ENCODE measurements around the gene FAM177A1.
A peak's percentile ranks its signal among the peaks of the same experiment; 100 is the strongest.

The FAM177A1 gene

GRCh38 chr14:35046048-35046750 is at the start of gene FAM177A1:
TSS of gene FAM177A1 (plus strand) at chr14:35046272. CDS start at chr14:35046464, 192 bp downstream.
- peak; percentile 97 for DNase-seq (ENCODE audit: low spot score)
- H3K27ac ChIP-seq: peak within 1 kb of the TSS; percentile 98
- TF ChIP-seq CTCF (conservative IDR thresholded peaks at IDR 0.05; ENCODE audit: low read depth): no peak
- ChIA-PET CTCF (no interaction called here), POLR2A (ENCODE audit: low non-redundant PET) (interaction anchor here (1.0 to 1.8 kb wide), 3 partner anchors 63 to 77 kb away, joined by 3 to 4 read pairs (median 4); partner anchors contain the start of genes PPP2R3C and SRP54)

GRCh38 chr14:34997762-34998161 is 48.3 kb upstream of the FAM177A1 start:
- DNase-seq (ENCODE audit: low spot score): no peak
- ChIA-PET CTCF (no interaction called here), POLR2A (ENCODE audit: low non-redundant PET) (no interaction called here)
- no peak overlapping the region for H3K27ac ChIP-seq
- no peak for TF ChIP-seq CTCF (conservative IDR thresholded peaks at IDR 0.05; ENCODE audit: low read depth)

GRCh38 chr14:34999500-34999899 is 46.6 kb upstream of the FAM177A1 start:
- TF ChIP-seq CTCF (conservative IDR thresholded peaks at IDR 0.05; ENCODE audit: low read depth): no peak
- ChIA-PET CTCF (no interaction called here), POLR2A (ENCODE audit: low non-redundant PET) (no interaction called here)
- H3K27ac ChIP-seq: no peak overlapping the region
- no peak for DNase-seq (ENCODE audit: low spot score)

- POLR2A ChIA-PET (ENCODE audit: low non-redundant PET): no interaction called here
- CTCF ChIA-PET: interaction anchor here (0.7 kb wide), 1 partner anchor 335 kb away, joined by 7 read pairs; no protein-coding TSS in a partner anchor
- H3K27ac ChIP-seq: no peak overlapping the region
- no peak for DNase-seq (ENCODE audit: low spot score)
- no peak for TF ChIP-seq CTCF (conservative IDR thresholded peaks at IDR 0.05; ENCODE audit: low read depth)
These were observed 44.5 kb upstream of the FAM177A1 start for GRCh38 chr14:35001621-35002020.

- CTCF ChIA-PET: no interaction called here
- POLR2A ChIA-PET (ENCODE audit: low non-redundant PET): no interaction called here
- TF ChIP-seq CTCF (conservative IDR thresholded peaks at IDR 0.05; ENCODE audit: low read depth): no peak
- no peak overlapping the region for H3K27ac ChIP-seq
- DNase-seq (ENCODE audit: low spot score): no peak
These were observed 41.2 kb upstream of the FAM177A1 start for GRCh38 chr14:35004839-35005238.

- ChIA-PET CTCF (interaction anchor here (0.6 kb wide), 1 partner anchor 181 kb away, joined by 3 read pairs; no protein-coding TSS in a partner anchor), POLR2A (ENCODE audit: low non-redundant PET) (no interaction called here)
- DNase-seq (ENCODE audit: low spot score): no peak
- TF ChIP-seq CTCF (conservative IDR thresholded peaks at IDR 0.05; ENCODE audit: low read depth): no peak
- no peak overlapping the region for H3K27ac ChIP-seq
These were observed 29.5 kb upstream of the FAM177A1 start for GRCh38 chr14:35016568-35016967.
